Brain microvascular endothelial cell (primary cell): Measurements from ENCODE around the gene TBX18.
A peak's percentile ranks its signal among the peaks of the same experiment; 100 is the strongest.

ENCODE experiments used
- DNase-seq: peaks from one replicate; pipeline ENCODE4 v3.0.0-alpha.2; 2020
- H3K27ac ChIP-seq: fragments of 250-450 bp; sonication (Bioruptor Pico); 2 replicates; pipeline ENCODE4 v1.5.1; 2020; ENCODE audit warnings: mild to moderate bottlenecking, moderate library complexity
- H3K27me3 ChIP-seq: fragments of 250-450 bp; sonication (Bioruptor Pico); replicated peaks from 2 replicates; pipeline ENCODE4 v1.5.1; 2020; ENCODE audit warnings: mild to moderate bottlenecking
- H3K36me3 ChIP-seq: fragments of 250-450 bp; sonication (Bioruptor Pico); replicated peaks from 2 replicates; pipeline ENCODE4 v1.5.1; 2020; ENCODE audit warnings: mild to moderate bottlenecking
- H3K4me3 ChIP-seq: 2 replicates; pipeline ENCODE4 v1.5.1; 2011; ENCODE audit warnings: low read depth, mild to moderate bottlenecking, control low read depth, low read length, moderate library complexity
- CTCF ChIP-seq: IDR thresholded peaks from 2 replicates; pipeline ENCODE4 v1.5.1; 2011; ENCODE audit warnings: low read depth, mild to moderate bottlenecking, moderate library complexity, low read length, control low read depth, inconsistent platforms; ENCODE audit errors: missing control alignments
- in situ Hi-C: cut with HindIII; loops from 2 replicates; pipeline ENCODE4 v1.10.0; 2017; ENCODE audit warnings: low sequenced_read_pairs, low pct_ligation_motif_present

Gene TBX18

GRCh38 chr6:84763003-84763885 is 1.2 kb downstream of the TBX18 start:
- H3K27me3 ChIP-seq: no peaks in the 10 kb centered on the region
- in situ Hi-C loops: no loop called here
- H3K27ac ChIP-seq: peak overlapping the region; percentile 96

GRCh38 chr6:84762220-84763002 is 2.0 kb downstream of the TBX18 start:
- in situ Hi-C loops: no loop called here
- Histone ChIP-seq H3K27ac (peak overlapping the region; percentile 96), H3K27me3 (no peaks in the 10 kb centered on the region), H3K36me3 (peaks cover 20% of the 10 kb centered on the region), H3K4me3 (peak overlapping the region; percentile 76)
- no peak for DNase-seq
- peak; percentile 56 for TF ChIP-seq CTCF

More at GRCh38 chr6:84763003-84763885, 1.2 kb downstream of the TBX18 start:
- DNase-seq: peak; percentile 89
- H3K36me3 ChIP-seq: peaks cover 16% of the 10 kb centered on the region
- TF ChIP-seq CTCF: no peak
- H3K4me3 ChIP-seq: peak overlapping the region; percentile 76

- in situ Hi-C loops: no loop called here
- Histone ChIP-seq H3K27ac (peak overlapping the region; percentile 96), H3K36me3 (peaks cover 38% of the 10 kb centered on the region), H3K27me3 (no peaks in the 10 kb centered on the region), H3K4me3 (no peak overlapping the region)
- TF ChIP-seq CTCF: no peak
- DNase-seq: no peak
Observed at GRCh38 chr6:84758486-84758885, 5.9 kb downstream of the TBX18 start.

GRCh38 chr6:84756877-84757276 is 7.5 kb downstream of the TBX18 start:
- no peak for TF ChIP-seq CTCF
- peak overlapping the region; percentile 3 for H3K4me3 ChIP-seq
- peaks cover 36% of the 10 kb centered on the region for H3K36me3 ChIP-seq
- no peak for DNase-seq
- no peaks in the 10 kb centered on the region for H3K27me3 ChIP-seq
- peak overlapping the region; percentile 25 for H3K27ac ChIP-seq
- in situ Hi-C loops: no loop called here

- peak overlapping the region; percentile 3 for H3K4me3 ChIP-seq
- in situ Hi-C loops: no loop called here
- no peak for TF ChIP-seq CTCF
- H3K36me3 ChIP-seq: peaks cover 39% of the 10 kb centered on the region
- no peaks in the 10 kb centered on the region for H3K27me3 ChIP-seq
- no peak for DNase-seq
- peak overlapping the region; percentile 25 for H3K27ac ChIP-seq
Observed at GRCh38 chr6:84756466-84756865, 7.9 kb downstream of the TBX18 start.
